Measurements from ENCODE around the gene ADAMTS4.

ADAMTS4 gene

DNA sequence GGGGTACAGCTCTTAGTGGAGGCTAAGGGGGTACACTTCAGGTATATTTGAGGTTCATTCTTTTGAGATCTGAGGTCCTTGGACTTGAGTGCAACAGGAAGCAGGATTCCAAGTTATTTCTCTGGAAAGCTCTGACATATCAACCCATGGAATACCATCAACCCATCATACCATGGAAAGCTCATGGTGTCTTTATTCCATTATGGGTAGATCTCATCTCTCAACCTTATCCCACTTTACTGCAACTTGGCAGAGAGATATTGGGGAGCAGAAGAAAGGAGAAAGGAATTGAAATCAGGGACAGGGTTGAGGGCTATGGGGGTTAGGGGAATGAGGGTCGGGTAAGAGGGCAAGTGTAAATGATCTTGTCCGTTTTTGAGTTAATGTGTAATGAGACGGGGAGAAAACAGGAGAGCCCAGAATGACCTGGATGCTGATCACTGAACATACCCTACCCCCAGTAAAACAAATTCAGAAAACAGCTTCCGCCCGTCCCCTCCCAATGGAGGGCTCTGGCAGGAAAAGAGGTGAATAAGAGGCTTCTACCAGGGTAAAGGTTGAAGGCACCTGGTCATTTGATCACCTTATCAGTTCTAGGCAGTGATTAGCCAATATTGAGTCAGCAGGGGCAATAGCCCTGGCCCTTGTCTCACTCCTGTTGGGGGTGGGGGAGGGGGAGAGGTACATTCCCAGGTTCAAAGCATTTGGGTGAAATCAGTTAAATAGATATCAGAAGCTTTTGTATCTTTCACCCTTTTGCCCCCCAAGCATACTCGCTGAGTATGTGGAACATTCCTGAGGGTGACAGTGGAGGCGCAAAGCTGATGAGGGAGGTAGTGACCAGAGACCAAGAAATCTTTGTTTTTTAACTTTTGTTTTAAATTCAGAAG is 25.2 kb upstream of the ADAMTS4 start:
- Histone ChIP-seq H3K27me3 (ENCODE audit: insufficient read depth, low read length) (no peaks in the 10 kb centered on the region), H3K9me3 (ENCODE audit: insufficient read depth, low read depth, low read length) (no peaks in the 10 kb centered on the region), H4K8ac (ENCODE audit: low read depth, low read length) (no peak overlapping the region), H3K9ac (ENCODE audit: low read length) (no peak overlapping the region), H2AFZ (ENCODE audit: insufficient read depth, low read length, poor library complexity) (no peak overlapping the region), H3K4me3 (ENCODE audit: low read depth, low read length) (no peak overlapping the region), H2BK120ac (ENCODE audit: insufficient read depth, low read length, poor library complexity) (peak overlapping the region; percentile 46), H3K18ac (ENCODE audit: low read length) (no peak overlapping the region), H3K27ac (ENCODE audit: low read depth, low read length) (no peak overlapping the region), H2AK5ac (ENCODE audit: low read length) (no peak overlapping the region), H3K23ac (ENCODE audit: low read length) (no peak overlapping the region), H3K79me2 (ENCODE audit: control insufficient read depth, insufficient read depth, low read length, poor library complexity) (peaks cover 5% of the 10 kb centered on the region), H2BK12ac (ENCODE audit: low read length) (peak overlapping the region; percentile 68), H2BK5ac (ENCODE audit: low read depth, low read length, poor library complexity) (no peak overlapping the region), H4K12ac (ENCODE audit: low read depth, low read length) (no peak overlapping the region), H3K4me2 (ENCODE audit: low read length) (no peak overlapping the region), H3K79me1 (ENCODE audit: low read length) (peaks cover 30% of the 10 kb centered on the region), H3K36me3 (ENCODE audit: control insufficient read depth in 1 of 2, insufficient read depth in 2 of 2, low read length in 2 of 2) (peaks cover 4 to 10% of the 10 kb centered on the region in 2 experiments), H3K14ac (ENCODE audit: low read length) (no peak overlapping the region), H3K4ac (ENCODE audit: low read depth, low read length) (no peak overlapping the region), H3K4me1 (ENCODE audit: control insufficient read depth in 1 of 2, insufficient read depth in 2 of 2, low read length in 2 of 2) (peaks cover 34 to 36% of the 10 kb centered on the region in 2 experiments), H4K91ac (ENCODE audit: low read depth, low read length) (peak overlapping the region; percentile 48)
- WGBS (ENCODE audit: extremely low coverage, insufficient coverage, insufficient read length): 100% methylated on average over 3 of the region's 7 CpGs
- DNase-seq: no peak

- H3K18ac ChIP-seq (ENCODE audit: low read length): no peak overlapping the region
- H3K4me2 ChIP-seq (ENCODE audit: low read length): no peak overlapping the region
- peaks cover 5% of the 10 kb centered on the region for H3K79me2 ChIP-seq (ENCODE audit: control insufficient read depth, insufficient read depth, low read length, poor library complexity)
- H3K36me3 ChIP-seq (ENCODE audit: control insufficient read depth in 1 of 2, insufficient read depth in 2 of 2, low read length in 2 of 2): no peaks in the 10 kb centered on the region
- no peak overlapping the region for H3K23ac ChIP-seq (ENCODE audit: low read length)
- no CpG with 5 or more reads among the region's 6 CpGs for WGBS (ENCODE audit: extremely low coverage, insufficient coverage, insufficient read length)
- no peak overlapping the region for H3K9ac ChIP-seq (ENCODE audit: low read length)
- no peak overlapping the region for H2AK5ac ChIP-seq (ENCODE audit: low read length)
- no peak overlapping the region for H3K27ac ChIP-seq (ENCODE audit: low read depth, low read length)
- H3K9me3 ChIP-seq (ENCODE audit: insufficient read depth, low read depth, low read length): no peaks in the 10 kb centered on the region
- peaks cover 34% of the 10 kb centered on the region for H3K79me1 ChIP-seq (ENCODE audit: low read length)
- H2BK12ac ChIP-seq (ENCODE audit: low read length): peak overlapping the region; percentile 77
- peak overlapping the region; percentile 43 for H2BK5ac ChIP-seq (ENCODE audit: low read depth, low read length, poor library complexity)
- no peak overlapping the region for H3K14ac ChIP-seq (ENCODE audit: low read length)
- H3K27me3 ChIP-seq (ENCODE audit: insufficient read depth, low read length): no peaks in the 10 kb centered on the region
- no peak overlapping the region for H3K4me3 ChIP-seq (ENCODE audit: low read depth, low read length)
- H4K91ac ChIP-seq (ENCODE audit: low read depth, low read length): peak overlapping the region; percentile 43
- H2BK120ac ChIP-seq (ENCODE audit: insufficient read depth, low read length, poor library complexity): no peak overlapping the region
- H3K4ac ChIP-seq (ENCODE audit: low read depth, low read length): no peak overlapping the region
- DNase-seq: no peak
- H3K4me1 ChIP-seq (ENCODE audit: control insufficient read depth in 1 of 2, insufficient read depth in 2 of 2, low read length in 2 of 2): peaks cover 33 to 36% of the 10 kb centered on the region in 2 experiments
- no peak overlapping the region for H4K8ac ChIP-seq (ENCODE audit: low read depth, low read length)
- H4K12ac ChIP-seq (ENCODE audit: low read depth, low read length): no peak overlapping the region
- no peak overlapping the region for H2AFZ ChIP-seq (ENCODE audit: insufficient read depth, low read length, poor library complexity)
These were observed 23.5 kb upstream of the ADAMTS4 start for GRCh38 chr1:161222175-161223019.

- no peak overlapping the region for H4K91ac ChIP-seq (ENCODE audit: low read depth, low read length)
- H3K79me1 ChIP-seq (ENCODE audit: low read length): peaks cover 26% of the 10 kb centered on the region
- no peak overlapping the region for H3K4me3 ChIP-seq (ENCODE audit: low read depth, low read length)
- no peaks in the 10 kb centered on the region for H3K9me3 ChIP-seq (ENCODE audit: insufficient read depth, low read depth, low read length)
- no peak overlapping the region for H3K4ac ChIP-seq (ENCODE audit: low read depth, low read length)
- H4K8ac ChIP-seq (ENCODE audit: low read depth, low read length): no peak overlapping the region
- H2BK12ac ChIP-seq (ENCODE audit: low read length): no peak overlapping the region
- H3K14ac ChIP-seq (ENCODE audit: low read length): no peak overlapping the region
- no peaks in the 10 kb centered on the region for H3K27me3 ChIP-seq (ENCODE audit: insufficient read depth, low read length)
- no peak overlapping the region for H3K9ac ChIP-seq (ENCODE audit: low read length)
- H2AK5ac ChIP-seq (ENCODE audit: low read length): no peak overlapping the region
- H2BK120ac ChIP-seq (ENCODE audit: insufficient read depth, low read length, poor library complexity): no peak overlapping the region
- no peak overlapping the region for H3K18ac ChIP-seq (ENCODE audit: low read length)
- H2BK5ac ChIP-seq (ENCODE audit: low read depth, low read length, poor library complexity): no peak overlapping the region
- no CpG with 5 or more reads among the region's 5 CpGs for WGBS (ENCODE audit: extremely low coverage, insufficient coverage, insufficient read length)
- H3K27ac ChIP-seq (ENCODE audit: low read depth, low read length): no peak overlapping the region
- H3K79me2 ChIP-seq (ENCODE audit: control insufficient read depth, insufficient read depth, low read length, poor library complexity): no peaks in the 10 kb centered on the region
- H3K4me1 ChIP-seq (ENCODE audit: control insufficient read depth in 1 of 2, insufficient read depth in 2 of 2, low read length in 2 of 2): peaks cover 29 to 30% of the 10 kb centered on the region in 2 experiments
- peaks cover 3% of the 10 kb centered on the region in 2 experiments for H3K36me3 ChIP-seq (ENCODE audit: control insufficient read depth in 1 of 2, insufficient read depth in 2 of 2, low read length in 2 of 2)
- DNase-seq: no peak
- no peak overlapping the region for H3K23ac ChIP-seq (ENCODE audit: low read length)
- no peak overlapping the region for H3K4me2 ChIP-seq (ENCODE audit: low read length)
- H4K12ac ChIP-seq (ENCODE audit: low read depth, low read length): no peak overlapping the region
- H2AFZ ChIP-seq (ENCODE audit: insufficient read depth, low read length, poor library complexity): no peak overlapping the region
These were observed 21.1 kb upstream of the ADAMTS4 start for GRCh38 chr1:161220002-161220401.

- Histone ChIP-seq H2BK12ac (ENCODE audit: low read length) (peak overlapping the region; percentile 47), H3K4me3 (ENCODE audit: low read depth, low read length) (no peak overlapping the region), H3K23ac (ENCODE audit: low read length) (no peak overlapping the region), H4K91ac (ENCODE audit: low read depth, low read length) (peak overlapping the region; percentile 33), H2BK5ac (ENCODE audit: low read depth, low read length, poor library complexity) (no peak overlapping the region), H3K79me2 (ENCODE audit: control insufficient read depth, insufficient read depth, low read length, poor library complexity) (no peaks in the 10 kb centered on the region), H3K36me3 (ENCODE audit: control insufficient read depth in 1 of 2, insufficient read depth in 2 of 2, low read length in 2 of 2) (peaks cover 6 to 8% of the 10 kb centered on the region in 2 experiments), H2AFZ (ENCODE audit: insufficient read depth, low read length, poor library complexity) (no peak overlapping the region), H4K8ac (ENCODE audit: low read depth, low read length) (no peak overlapping the region), H2BK120ac (ENCODE audit: insufficient read depth, low read length, poor library complexity) (no peak overlapping the region), H3K4ac (ENCODE audit: low read depth, low read length) (no peak overlapping the region), H3K79me1 (ENCODE audit: low read length) (peaks cover 25% of the 10 kb centered on the region), H2AK5ac (ENCODE audit: low read length) (no peak overlapping the region), H4K12ac (ENCODE audit: low read depth, low read length) (no peak overlapping the region), H3K18ac (ENCODE audit: low read length) (no peak overlapping the region), H3K14ac (ENCODE audit: low read length) (peak overlapping the region; percentile 8), H3K4me2 (ENCODE audit: low read length) (no peak overlapping the region), H3K4me1 (ENCODE audit: control insufficient read depth in 1 of 2, insufficient read depth in 2 of 2, low read length in 2 of 2) (peaks cover 28 to 32% of the 10 kb centered on the region in 2 experiments), H3K9ac (ENCODE audit: low read length) (no peak overlapping the region), H3K27me3 (ENCODE audit: insufficient read depth, low read length) (no peaks in the 10 kb centered on the region), H3K27ac (ENCODE audit: low read depth, low read length) (no peak overlapping the region), H3K9me3 (ENCODE audit: insufficient read depth, low read depth, low read length) (no peaks in the 10 kb centered on the region)
- no CpG with 5 or more reads among the region's 5 CpGs for WGBS (ENCODE audit: extremely low coverage, insufficient coverage, insufficient read length)
- no peak for DNase-seq
These were observed 20.4 kb upstream of the ADAMTS4 start for GRCh38 chr1:161219078-161219892.
